HG02763 (cell line): Measurements from ENCODE around the gene AKAP13.
"Not testable (repeated sequence)": the region's sequence is repeated elsewhere in the genome, so short reads cannot be mapped to it uniquely, and the experiment has no call there.

Source experiments
- ATAC-seq: cut with Tn5 transposase; IDR thresholded peaks from one replicate; pipeline ENCODE4 v1.9.1; 2021; ENCODE audit warnings: mild to moderate bottlenecking, moderate library complexity; ENCODE audit not compliant: unreplicated experiment

AKAP13 gene

GRCh38 chr15:85793641-85794597, 413.5 kb downstream of the AKAP13 start:
- ATAC-seq, result peak; percentile 37

- ATAC-seq, result peak; percentile 96
Measured at GRCh38 chr15:85794598-85795336, 414.4 kb downstream of the AKAP13 start, which contains the start of gene KLHL25. TSS of gene KLHL25 (minus strand) at chr15:85794925. CDS start at chr15:85769810, 25,115 bp downstream.

- no peak for ATAC-seq
Measured at GRCh38 chr15:85795337-85796305, 415.2 kb downstream of the AKAP13 start.

- ATAC-seq, result not testable (repeated sequence)
Measured at GRCh38 chr15:85796371-85796770, 416.0 kb downstream of the AKAP13 start.
